Fibroblast of the aortic adventitia (primary cell): Measurements from ENCODE around the gene MOGAT2. TPM values are rescaled to one million over a fixed set of nuclear protein-coding genes. Genes with fewer than 3 reads are reported as not detected.
A peak's percentile ranks its signal among the peaks of the same experiment; 100 is the strongest.

Source experiments
- DNase-seq: peaks from one replicate; pipeline ENCODE4 v3.0.0-alpha.2; 2010; ENCODE audit warnings: low read depth
- H3K4me3 ChIP-seq: 2 replicates; pipeline ENCODE4 v1.5.1; 2011; ENCODE audit warnings: low read depth, mild to moderate bottlenecking, control low read depth, low read length, moderate library complexity
- CTCF ChIP-seq: IDR thresholded peaks from 2 replicates; pipeline ENCODE4 v1.5.1; 2011; ENCODE audit warnings: mild to moderate bottlenecking, low read length, control low read depth, inconsistent platforms; ENCODE audit not compliant: insufficient read depth
- total RNA-seq: library from RNA; depleted of rRNA; stranded (reverse); fragments of >200 nt; gene quantifications from 2 replicates; pipeline ENCODE4 v1.2.3, GENCODE V29; 2012; ENCODE audit warnings: low replicate concordance

Gene MOGAT2
- total RNA-seq, 1 donor: not detected

- H3K4me3 ChIP-seq: no peak overlapping the region
- no peak for DNase-seq
- no peak for TF ChIP-seq CTCF
Measured at GRCh38 chr11:75705541-75705940, 12.1 kb upstream of the MOGAT2 start.

- TF ChIP-seq CTCF: peak; percentile 88
- DNase-seq: peak; percentile 74
- H3K4me3 ChIP-seq: peak overlapping the region; percentile 28
Measured at GRCh38 chr11:75706260-75706729, 11.3 kb upstream of the MOGAT2 start.

DNA sequence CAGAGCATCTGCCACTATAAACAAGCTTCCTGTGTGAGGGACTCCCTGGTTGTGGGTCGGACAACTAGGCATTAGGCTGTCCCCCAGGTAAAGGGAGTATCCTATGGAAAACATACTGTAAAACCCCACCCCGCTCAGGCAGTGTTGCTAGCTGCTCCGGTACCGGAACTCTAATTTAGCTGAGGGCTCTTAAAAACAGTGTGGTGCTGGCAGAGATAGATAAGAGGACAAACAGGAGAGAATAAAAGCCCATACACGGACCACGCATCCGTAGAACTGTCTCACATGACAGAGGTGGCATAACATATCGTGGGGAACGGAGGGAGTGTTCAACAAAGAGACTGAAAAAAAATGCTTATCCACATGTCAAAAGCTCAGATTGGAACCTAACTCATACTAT is 3.4 kb upstream of the MOGAT2 start:
- no peak for TF ChIP-seq CTCF
- H3K4me3 ChIP-seq: no peak overlapping the region
- DNase-seq: no peak

DNA sequence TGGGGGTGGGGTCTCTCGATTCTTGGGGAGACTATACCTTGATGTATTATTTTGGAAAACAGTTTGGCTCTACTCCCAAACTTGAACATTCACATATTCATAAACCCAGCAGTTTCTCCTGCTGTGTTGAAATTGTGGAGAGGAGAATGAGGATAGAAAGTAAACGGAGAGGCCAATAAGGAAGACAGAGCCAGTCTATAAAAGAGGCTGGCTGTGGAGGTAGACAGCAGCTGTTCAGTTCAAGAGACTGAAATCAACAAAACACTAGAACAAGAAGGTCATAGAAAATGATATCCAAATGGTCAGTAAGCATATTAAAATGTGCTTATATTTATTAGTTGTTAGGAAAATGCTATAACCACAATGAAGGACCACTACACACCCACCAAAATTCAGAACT is 1.9 kb upstream of the MOGAT2 start:
- H3K4me3 ChIP-seq: no peak overlapping the region
- no peak for DNase-seq
- no peak for TF ChIP-seq CTCF

GRCh38 chr11:75716659-75717058 is 979 bp upstream of the MOGAT2 start:
- TF ChIP-seq CTCF: no peak
- DNase-seq: no peak
- no peak overlapping the region for H3K4me3 ChIP-seq

DNA sequence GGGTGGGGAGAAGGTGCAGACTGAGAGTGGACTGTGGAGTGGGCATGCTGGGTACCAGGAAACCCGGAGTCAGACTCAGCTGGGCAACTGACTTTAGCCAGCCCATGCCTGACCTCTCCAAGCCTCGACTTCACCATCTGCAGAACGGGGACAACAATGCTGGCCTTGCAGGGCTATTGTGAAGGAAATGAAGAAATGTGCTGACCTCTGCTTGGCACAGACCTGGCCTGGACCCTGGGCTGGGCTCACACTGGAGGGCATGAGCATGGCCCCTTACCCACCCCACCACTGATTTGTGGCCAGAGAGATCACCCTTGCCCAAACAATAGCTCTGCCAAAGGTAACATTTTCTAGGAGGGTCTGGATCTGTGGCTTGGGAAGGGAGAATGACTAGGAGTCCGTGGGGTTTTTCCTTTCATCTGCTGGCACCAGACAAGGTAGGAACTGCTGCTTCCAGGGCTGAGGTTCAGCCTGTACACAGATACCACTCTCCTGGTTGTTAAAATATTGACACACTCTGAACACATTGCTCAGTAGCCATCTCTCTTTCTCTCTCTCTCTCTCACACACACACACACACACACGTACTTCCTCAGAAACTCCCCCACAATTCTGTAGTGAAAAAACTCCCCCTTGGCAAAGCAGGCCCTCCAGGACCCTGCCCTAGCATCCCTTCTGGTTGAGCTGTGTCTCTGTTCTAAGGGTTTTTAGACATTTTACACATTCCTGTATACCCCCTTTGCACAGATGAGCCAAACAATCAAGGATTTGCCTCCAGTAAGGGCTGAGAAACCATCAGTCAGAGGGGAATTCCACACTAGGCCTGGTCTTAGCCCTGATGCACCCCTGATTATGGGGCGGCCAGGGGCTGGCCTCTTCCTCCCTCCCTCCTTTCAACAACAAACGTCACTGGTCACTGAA is 1.0 kb downstream of the MOGAT2 start:
- TF ChIP-seq CTCF: no peak

More for the DNA sequence above, 1.0 kb downstream of the MOGAT2 start:
- DNase-seq: no peak
- H3K4me3 ChIP-seq: no peak overlapping the region
